Measurements from ENCODE around the gene TLE6. TPM values are rescaled to one million over a fixed set of nuclear protein-coding genes. Genes with fewer than 3 reads are reported as not detected.
A peak's percentile ranks its signal among the peaks of the same experiment; 100 is the strongest.

Gene TLE6
- total and polyA plus RNA-seq, 2 of the 13 experiments (the other 11 are each of a cell fraction or from before 2014, with no cell fraction given), result 0.24 to 5.5 TPM

- TF ChIP-seq POGK (CRISPR knock-in tag; conservative IDR thresholded peaks at IDR 0.05) (peak; percentile 52; the same call in 1 of the 2 replicates), CENPT (CRISPR knock-in tag; IDR thresholded peaks at IDR 0.05; ENCODE audit: low read depth) (0 out of 2 replicates have a peak, but pooled peaks have one; percentile 35), ARNT (IDR thresholded peaks at IDR 0.05) (no peak), ZNF710 (CRISPR knock-in tag; IDR thresholded peaks at IDR 0.05; ENCODE audit: borderline replicate concordance) (no peak; the same call in 1 of the 2 replicates), ZBTB49 (CRISPR knock-in tag; IDR thresholded peaks at IDR 0.05; ENCODE audit: borderline replicate concordance) (no peak), SMARCC2 (IDR thresholded peaks at IDR 0.05) (no peak), ZNF44 (CRISPR knock-in tag; IDR thresholded peaks at IDR 0.05) (no peak), MXI1 (IDR thresholded peaks at IDR 0.05; ENCODE audit: borderline replicate concordance, low read depth, low read length) (peak; percentile 95; the same call in 1 of the 3 replicates), NR2F6 (IDR thresholded peaks at IDR 0.05) (peak; percentile 72), NR2F6 (CRISPR knock-in tag; IDR thresholded peaks at IDR 0.05) (peak; percentile 77), MLX (CRISPR knock-in tag; IDR thresholded peaks at IDR 0.05) (peak; percentile 79), GMEB2 (CRISPR knock-in tag; IDR thresholded peaks at IDR 0.05; ENCODE audit: low read depth) (no peak), PLRG1 (conservative IDR thresholded peaks at IDR 0.05) (no peak), ZNF703 (CRISPR knock-in tag; IDR thresholded peaks at IDR 0.05; ENCODE audit: borderline replicate concordance) (no peak), AGO1 (IDR thresholded peaks at IDR 0.05; ENCODE audit: low read depth, low read length, poor library complexity, severe bottlenecking) (peak; percentile 29), FIP1L1 (IDR thresholded peaks at IDR 0.05; ENCODE audit: borderline replicate concordance, insufficient read depth, low read depth, low read length) (no peak), ZBTB14 (CRISPR knock-in tag; IDR thresholded peaks at IDR 0.05) (no peak), ZNF350 (CRISPR knock-in tag; IDR thresholded peaks at IDR 0.05; ENCODE audit: borderline replicate concordance, low read depth) (peak; percentile 46; the same call in 1 of the 2 replicates), TBP (CRISPR knock-in tag; IDR thresholded peaks at IDR 0.05) (no peak)
Observed at GRCh38 chr19:2977001-2977745, at the start of gene TLE6 (continued).

Data from HepG2 (cell line).